GM21717 (cell line): ENCODE measurements around the gene SLC28A2.
"Not testable (repeated sequence)": the region's sequence is repeated elsewhere in the genome, so short reads cannot be mapped to it uniquely, and the experiment has no call there.

Experiments
- ATAC-seq: cut with Tn5 transposase; IDR thresholded peaks from one replicate; pipeline ENCODE4 v1.9.1; 2021; ENCODE audit warnings: mild to moderate bottlenecking, moderate library complexity; ENCODE audit not compliant: unreplicated experiment

Gene SLC28A2

DNA sequence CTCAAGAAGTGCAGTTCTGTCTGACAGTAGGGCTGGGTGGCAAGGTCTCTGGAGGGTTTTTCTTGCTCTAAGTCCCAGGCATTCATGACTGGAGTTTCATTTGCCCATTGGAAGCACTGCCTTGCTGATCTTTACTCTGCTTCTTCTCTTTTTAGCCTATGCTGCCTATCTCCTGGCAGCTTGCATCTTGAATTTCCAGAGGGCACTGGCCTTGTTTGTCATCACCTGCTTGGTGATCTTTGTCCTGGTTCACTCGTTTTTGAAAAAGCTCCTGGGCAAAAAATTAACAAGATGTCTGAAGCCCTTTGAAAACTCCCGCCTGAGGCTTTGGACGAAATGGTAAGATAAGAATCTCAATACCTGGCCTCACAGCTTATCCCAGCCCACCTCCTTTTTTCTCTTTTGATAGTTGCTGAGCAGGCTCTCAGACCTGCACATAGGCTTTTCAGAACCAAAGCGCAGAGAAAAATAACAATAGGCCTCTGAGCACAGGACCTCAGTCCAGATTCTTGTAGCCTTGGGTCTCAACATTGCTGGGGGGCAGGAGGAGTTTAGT lies 10.9 kb downstream of the SLC28A2 start:
- no peak for ATAC-seq

DNA sequence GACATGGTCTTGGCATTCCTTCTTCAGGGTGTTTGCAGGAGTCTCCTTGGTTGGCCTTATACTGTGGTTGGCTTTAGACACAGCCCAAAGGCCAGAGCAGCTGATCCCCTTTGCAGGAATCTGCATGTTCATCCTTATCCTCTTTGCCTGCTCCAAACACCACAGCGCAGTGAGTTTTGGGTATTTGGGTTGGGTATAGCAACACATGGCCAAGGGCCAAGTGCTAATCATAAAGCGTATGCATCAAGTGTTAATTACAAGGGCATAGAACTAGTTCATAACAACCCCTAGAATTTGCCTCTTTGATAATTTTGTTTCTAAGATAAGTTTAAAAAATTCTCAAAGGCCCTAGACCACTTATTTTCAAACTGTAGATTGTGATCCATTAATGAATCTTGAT lies 11.8 kb downstream of the SLC28A2 start:
- ATAC-seq, result no peak

DNA sequence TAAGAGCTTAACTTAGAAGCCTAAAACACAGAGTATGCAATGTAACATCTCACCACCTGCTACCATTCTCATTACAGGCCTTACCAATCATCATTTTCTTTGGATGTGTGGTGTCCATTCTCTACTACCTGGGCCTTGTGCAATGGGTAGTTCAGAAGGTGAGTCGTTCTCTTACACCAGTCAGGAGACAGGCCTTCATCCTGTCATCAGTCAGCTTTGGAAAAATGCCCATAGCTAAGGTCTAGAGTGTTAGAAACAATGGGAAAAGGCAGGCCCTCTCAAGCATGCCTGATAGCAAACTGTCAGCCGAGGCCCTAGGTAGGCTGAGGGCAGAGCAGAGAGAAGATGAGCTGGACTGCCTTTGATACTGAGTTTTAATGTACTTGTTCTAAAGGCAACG lies 13.5 kb downstream of the SLC28A2 start:
- no peak for ATAC-seq

DNA sequence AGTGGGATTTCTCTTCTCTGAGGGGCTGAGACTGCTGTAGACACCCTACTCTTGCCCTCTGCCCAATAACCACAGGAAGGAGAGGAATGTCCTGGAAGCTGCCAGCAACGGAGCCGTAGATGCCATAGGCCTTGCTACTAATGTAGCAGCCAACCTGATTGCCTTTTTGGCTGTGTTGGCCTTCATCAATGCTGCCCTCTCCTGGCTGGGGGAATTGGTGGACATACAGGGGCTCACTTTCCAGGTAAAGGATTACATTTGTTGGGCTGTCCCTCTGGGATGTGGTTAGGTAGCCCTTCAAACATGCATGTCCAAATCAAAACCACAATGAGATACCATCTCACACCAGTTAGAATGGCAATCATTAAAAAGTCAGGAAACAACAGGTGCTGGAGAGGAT lies 16.1 kb downstream of the SLC28A2 start:
- ATAC-seq, result no peak

DNA sequence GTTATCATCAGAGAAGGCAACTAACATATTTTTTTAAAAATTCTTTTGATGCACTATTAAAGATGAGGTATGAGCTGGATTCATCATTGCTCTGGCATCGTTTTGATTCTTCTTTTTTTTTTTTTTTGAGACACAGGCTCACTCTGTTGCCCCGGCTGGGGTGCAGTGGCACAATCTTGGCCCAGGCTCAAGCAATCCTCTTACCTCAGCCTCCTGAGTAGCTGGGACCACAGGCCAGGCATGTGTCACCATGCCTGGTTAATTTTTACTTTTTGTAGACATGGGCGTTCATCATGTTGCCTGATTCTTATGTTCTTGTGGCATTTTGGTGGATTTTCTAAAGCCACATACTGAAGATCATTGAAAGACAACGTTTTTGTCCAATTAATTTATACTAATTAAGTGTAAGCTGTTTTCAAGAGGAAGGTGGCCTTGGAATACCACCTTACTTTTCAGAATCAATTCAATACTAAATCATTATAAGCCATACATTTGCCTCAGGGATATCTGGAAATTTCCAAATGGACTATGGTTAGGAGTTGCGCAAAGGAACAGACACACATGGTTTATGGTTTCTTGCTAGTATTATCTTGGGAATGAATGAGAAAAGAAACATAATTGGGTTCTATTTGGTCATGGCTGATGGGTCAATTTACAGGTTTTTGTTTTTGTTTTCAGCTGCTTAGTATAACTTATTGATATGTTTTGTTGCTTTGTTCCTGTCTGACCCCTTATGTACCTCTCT lies 22.8 kb downstream of the SLC28A2 start:
- no peak for ATAC-seq

DNA sequence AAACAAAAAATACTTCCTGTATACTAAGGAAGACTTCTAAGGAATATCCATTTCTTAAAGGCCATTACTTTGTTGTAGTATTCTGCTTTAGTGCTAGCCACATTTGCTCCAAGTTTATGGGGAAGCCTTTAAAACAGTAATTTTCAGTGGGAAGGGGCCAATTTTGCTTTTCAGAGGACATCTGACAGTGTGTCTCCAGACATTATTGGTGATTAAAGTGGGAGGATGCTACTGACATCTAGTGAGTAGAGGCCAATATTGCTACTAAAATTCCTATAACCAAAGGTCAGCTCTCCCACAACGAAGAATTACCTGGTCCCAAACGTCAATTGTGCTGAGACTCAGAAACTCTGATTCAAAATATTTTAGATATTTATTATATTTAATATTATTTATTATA lies 24.8 kb downstream of the SLC28A2 start:
- no peak for ATAC-seq

DNA sequence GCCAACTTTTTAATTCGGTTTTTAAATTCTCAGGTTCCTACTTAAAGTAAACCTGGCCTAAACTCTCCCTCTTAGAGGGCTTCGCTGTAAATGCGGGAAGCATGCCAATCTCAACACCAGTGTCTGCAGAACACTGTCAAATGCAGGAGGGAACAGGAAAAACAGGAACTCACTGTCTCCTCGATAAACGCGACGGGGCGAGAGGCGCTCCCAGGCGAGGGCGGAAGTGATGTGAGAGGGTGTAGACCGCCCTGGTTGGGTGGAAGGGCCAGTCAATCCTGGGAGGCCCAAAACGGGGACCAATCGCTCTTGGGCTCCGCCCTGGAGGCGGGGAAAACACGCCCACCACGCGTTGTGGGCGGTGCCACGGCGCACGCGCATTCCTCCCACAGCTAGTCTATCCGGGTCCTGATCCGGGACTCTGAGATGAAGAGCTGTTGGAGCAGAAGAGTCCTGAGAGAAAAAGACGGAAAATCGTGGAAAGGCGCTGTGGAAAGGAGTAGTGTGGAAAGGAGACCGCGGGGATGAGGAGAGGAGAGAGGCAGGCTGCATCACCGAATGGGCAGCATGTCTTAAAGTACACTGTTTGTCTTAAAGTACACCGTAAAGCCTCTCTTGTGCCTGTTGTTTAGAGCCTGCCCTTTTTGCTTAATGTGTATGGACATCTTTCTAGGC lies 27.1 kb downstream of the SLC28A2 start:
- ATAC-seq, result peak; percentile 99

DNA sequence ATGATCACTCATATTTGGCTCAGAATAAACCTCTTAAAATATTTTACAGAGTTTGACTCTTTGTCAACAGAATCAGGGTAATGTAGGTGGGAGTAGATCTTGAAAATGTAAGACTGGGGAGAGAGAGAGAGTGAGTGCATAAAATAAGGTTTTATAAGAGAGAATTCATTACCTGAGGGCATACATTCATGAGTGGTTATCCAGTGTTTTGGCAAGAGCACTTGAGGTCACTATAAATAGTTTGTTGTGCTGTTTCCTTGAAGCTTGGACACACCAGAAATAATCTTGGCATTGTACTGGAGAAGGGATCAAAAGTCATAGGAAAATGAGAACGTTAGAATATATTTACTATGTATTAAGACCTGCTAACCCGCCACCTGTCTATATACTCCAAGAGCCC lies 33.4 kb downstream of the SLC28A2 start:
- ATAC-seq, result no peak

DNA sequence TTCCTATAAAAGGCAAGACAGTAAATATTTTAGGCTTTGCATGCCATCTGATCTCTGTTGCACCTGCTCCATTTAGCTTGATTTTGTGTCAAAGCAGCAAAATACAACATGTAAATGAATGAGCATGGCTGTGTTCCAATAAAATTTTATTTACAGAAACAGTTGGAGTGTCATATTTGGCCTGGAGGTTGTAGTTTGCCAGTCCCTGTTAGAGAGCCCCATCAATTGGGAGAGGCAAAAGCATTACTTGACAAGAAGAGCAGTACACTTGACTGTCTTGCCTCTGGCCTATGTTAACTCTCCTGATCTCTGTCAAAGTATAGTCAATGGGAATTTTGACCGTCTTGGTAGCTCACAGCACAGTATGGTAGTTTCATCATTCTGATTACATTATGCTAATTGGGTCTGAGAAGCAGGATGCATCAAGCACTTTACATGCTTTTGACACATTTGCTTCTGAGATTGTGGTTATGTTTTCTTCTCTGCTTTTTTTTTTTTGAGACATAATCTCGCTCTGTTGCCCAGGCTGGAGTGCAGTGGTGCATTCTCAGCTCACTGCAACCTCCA lies 35.4 kb downstream of the SLC28A2 start:
- ATAC-seq, result no peak

DNA sequence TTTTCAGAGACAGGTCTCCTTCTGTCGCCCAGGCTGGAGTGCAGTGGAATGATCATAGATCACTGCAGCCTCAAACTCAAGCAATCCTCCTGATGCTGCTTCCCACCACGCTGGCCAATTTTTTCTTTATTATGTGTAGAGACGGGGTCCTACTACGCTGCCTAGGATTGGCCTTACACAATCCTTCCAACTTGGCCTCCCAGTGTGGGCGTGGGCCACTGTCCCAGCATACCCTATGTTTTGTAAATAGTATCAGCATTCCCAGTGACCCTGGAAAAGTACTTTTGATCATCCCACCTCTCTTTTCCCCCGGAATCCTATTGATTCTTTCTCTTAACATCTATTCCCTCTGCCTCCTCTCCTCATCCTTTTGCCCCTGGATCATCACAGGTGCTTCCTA lies 36.9 kb downstream of the SLC28A2 start:
- ATAC-seq, result no peak

DNA sequence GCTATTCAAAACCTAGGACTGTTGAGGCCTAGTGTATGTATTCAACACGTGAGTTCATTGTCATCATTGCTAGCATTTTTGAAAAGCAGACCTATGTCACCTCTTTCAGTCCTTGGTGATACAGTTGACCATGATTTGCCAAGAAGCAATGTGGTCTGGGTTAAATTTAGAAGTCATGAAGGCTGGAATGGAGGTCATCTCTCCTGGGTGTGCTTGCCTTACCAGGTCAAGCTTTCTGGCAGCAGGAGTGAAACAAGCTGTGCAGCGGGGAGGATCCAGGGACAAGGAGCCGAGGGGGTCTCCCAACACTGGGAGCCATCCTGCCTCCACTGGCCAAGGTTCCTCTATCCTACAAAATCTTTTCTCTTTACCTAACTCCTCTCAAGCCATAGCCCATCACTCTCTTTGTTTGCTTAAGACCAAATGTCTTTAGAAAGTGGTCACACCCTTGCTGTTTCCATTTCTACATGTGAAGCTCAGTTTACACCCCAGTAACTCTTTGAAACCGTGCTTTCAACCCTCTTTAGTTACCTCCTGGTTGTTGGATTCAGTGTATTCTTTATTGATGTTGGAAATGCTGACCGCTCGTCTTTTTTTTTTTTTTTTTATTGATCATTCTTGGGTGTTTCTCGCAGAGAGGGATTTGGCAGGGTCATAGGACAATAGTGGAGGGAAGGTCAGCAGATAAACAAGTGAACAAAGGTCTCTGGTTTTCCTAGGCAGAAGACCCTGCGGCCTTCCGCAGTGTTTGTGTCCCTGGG lies 40.0 kb downstream of the SLC28A2 start:
- no peak for ATAC-seq

DNA sequence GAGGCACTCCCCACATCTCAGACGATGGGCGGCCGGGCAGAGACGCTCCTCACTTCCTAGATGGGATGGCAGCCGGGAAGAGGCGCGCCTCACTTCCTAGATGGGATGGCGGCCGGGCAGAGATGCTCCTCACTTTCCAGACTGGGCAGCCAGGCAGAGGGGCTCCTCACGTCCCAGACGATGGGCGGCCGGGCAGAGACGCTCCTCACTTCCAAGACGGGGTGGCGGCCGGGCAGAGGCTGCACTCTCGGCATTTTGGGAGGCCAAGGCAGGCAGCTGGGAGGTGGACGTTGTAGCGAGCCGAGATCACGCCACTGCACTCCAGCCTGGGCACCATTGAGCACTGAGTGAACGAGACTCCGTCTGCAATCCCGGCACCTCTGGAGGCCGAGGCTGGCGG lies 41.3 kb downstream of the SLC28A2 start:
- not testable (repeated sequence) for ATAC-seq

DNA sequence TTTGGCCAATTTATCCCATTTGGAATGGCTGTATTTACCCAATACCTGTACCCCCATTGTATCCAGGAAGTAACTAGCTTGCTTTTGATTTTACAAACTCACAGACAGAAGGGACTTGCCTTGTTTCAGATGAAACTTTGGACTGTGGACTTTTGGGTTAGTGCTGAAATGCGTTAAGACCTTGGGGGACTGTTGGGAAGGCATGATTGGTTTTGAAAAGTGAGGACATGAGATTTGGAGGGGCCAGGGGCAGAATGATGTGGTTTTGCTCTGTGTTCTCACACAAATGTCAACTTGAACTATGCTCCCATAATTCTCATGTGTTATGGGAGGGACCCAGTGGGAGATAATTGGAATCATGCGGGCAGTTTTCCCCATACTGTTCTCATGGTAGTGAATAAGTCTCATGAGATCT lies 46.9 kb downstream of the SLC28A2 start:
- not testable (repeated sequence) for ATAC-seq

DNA sequence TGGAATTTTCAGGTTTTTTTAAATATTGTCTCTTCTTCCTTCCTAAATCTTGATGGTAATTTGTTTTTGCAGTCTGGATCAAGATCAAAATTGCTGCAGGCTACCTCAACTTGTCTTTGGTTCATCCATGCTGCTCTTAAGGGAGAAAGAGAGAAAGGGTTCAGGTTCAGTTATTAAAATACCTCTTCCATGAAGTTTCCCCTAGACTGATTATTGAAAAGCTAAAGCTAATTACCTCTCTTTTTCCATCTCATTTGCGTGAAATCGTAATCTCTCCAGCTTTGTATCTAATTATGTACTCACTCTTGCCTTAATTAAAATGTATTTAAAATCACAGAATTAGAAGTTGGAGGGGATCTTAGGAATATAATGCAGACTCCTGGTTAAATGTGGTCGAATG lies 52.7 kb downstream of the SLC28A2 start:
- ATAC-seq, result no peak

DNA sequence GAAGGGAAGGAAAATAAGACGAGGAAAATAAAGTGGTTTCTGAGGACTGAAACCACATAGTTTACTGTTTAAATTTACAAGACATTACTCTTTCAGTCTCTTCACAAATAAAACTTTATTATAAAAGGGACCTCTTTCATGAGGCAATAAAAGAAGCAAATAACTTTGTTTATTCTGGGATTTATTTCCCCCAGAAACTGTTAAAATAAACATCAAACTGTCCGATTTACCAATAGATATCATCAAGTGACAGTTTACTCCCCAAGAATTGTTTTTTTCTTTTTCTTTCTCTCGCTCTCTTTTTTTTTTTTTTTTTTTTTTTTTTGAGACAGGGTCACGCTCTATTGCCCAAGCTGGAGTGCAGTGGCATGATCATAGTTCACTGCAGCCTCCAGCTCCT lies 54.1 kb downstream of the SLC28A2 start:
- no peak for ATAC-seq

DNA sequence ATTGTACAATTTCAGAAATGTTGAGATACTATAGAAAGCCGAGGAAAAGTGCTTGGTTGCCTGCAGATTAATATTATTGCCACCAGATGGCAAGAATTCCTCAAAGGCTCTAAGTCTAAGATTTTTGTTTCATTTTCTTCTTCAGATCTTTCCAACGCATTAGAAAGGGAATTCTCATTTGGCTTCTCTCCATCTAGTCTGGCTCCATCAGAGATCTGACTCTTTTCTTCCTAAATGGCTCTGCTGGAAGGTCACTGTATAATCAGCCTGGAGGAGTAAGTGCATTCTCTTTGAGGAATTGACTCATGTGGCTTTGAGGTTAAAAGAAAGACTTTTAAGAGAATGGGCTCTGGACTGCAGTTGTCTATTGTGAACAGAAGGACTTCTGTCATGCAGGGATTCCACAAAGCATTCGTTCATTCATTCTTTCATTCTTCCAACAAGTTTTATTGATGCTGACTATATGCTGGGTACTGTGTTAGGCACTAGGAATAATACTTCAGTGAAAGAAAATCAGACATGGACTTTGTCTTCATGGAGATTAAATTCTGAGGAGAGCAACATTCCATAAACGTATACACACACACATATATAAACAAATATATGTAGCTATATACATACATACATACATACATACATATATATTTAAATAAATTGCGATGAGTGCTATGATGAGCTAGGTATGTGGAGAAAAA lies 55.3 kb downstream of the SLC28A2 start:
- no peak for ATAC-seq

DNA sequence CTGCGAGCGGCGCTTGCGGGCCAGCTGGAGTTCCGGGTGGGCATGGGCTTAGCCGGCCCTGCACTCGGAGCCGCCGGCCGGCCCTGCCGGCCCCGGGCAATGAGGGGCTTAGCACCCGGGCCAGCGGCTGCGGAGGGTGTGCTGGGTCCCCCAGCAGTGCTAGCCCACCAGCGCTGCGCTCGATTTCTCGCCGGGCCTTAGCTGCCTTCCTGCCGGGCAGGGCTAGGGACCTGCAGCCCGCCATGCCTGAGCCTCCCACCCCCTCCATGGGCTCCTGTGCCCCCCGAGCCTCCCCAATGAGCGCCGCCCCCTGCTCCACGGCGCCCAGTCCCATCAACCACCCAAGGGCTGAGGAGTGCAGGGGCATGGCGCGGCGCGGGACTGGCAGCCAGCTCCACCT lies 62.1 kb downstream of the SLC28A2 start:
- ATAC-seq, result not testable (repeated sequence)

DNA sequence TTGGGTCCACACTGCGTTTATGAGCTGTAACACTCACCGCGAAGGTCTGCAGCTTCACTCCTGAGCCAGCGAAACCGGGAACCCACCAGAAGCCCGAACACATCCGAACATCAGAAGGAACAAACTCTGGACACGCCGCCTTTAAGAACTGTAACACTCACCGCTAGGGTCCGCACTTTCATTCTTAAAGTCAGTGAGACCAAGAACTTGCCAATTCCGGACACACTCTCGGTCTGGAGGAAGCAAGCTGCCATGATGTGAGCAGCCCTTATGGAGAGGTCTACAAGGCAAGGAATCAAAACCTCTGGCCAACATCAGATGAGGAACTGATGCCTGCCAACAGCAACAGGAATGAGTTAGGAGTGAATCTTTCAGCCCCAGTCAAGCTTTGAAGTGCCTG lies 62.9 kb downstream of the SLC28A2 start:
- no peak for ATAC-seq

DNA sequence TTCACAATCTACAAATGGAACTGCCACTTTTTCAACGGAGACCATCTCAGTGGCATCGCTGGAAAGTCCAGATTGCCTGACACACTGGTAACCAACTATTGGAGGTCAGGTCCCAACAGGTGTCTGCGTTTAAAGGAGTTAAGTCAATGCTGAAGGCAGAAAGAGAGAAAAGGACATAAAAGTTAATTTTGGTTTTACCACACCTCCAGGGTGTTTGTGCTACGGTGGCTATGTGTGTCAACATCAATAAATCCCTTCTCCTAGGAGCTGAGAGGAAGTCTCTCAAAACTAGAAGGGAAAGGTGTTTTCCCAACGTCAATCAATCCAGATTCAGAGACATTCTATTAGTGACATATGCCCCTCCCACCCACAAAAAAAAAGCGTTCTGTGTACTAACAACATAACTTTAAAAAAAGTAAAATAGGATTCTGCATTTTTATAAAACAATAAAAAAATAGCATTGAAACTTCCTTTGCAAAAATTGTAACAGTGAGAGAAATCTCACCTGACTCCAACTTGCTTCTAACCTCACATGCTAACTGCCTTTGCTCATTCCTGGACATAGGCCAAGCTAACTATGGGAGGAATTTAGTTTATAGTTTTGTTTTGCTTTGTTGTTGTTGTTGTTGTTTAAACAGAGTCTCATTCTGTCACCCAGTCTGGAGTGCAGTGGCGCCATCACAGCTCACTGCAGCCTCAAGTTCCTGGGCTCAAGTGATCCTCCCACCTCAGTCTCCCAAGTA lies 67.6 kb downstream of the SLC28A2 start:
- no peak for ATAC-seq

DNA sequence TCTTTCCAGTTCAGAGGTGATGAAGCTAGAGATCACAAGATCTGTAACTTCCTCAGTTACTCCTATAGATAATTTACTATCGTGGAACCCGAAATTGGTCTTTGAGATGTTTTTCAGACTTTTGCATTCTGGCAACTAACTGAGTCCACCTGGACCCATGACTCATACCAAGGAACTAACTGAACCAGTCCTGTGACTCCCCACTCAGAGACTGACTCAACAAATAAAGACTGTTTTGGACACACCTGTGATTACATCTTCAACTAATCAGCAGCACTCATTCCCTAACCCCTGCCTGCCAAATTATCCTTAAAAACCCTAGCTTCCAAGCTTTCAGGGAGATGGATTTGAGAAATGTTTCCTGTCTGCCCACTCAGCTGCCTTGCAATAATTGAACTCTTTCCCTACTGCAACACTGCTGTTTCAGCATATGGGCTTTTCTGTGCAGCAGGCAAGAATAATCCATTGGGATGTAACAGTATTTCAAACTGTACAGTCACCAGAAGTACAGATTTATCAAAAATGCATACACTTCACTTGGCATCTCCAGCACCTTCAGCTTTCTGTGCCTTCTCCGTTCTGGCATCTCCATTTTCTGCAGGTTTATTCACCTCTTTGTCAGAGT lies 68.7 kb downstream of the SLC28A2 start:
- ATAC-seq, result no peak
